Amygdala (tissue), 56 donors: ENCODE results near the gene BPIFB1.

Experiments
- DNase-seq, 56 donors: peaks; one replicate each; lab custom pipeline; 2025; lab: John Stamatoyannopoulos, UW

The BPIFB1 gene

GRCh38 chr20:33272155-33272873 is 10.7 kb upstream of the BPIFB1 start:
- no peak for DNase-seq

- DNase-seq = peak in 2 of 56 donors; percentile 12 to 15
These were observed 9.7 kb upstream of the BPIFB1 start for GRCh38 chr20:33273117-33273851.

GRCh38 chr20:33275215-33275614 is 7.8 kb upstream of the BPIFB1 start:
- no peak for DNase-seq

GRCh38 chr20:33275871-33276270 is 7.1 kb upstream of the BPIFB1 start:
- no peak for DNase-seq

- no peak for DNase-seq
These were observed 6.5 kb upstream of the BPIFB1 start for GRCh38 chr20:33276303-33277113.

- DNase-seq = no peak
These were observed 5.3 kb upstream of the BPIFB1 start for GRCh38 chr20:33277471-33278441.

- DNase-seq = no peak
These were observed 4.3 kb upstream of the BPIFB1 start for GRCh38 chr20:33278700-33279099.

- DNase-seq = no peak
These were observed 3.6 kb upstream of the BPIFB1 start for GRCh38 chr20:33279261-33279910.

- no peak for DNase-seq
These were observed 2.9 kb upstream of the BPIFB1 start for GRCh38 chr20:33280000-33280680.

GRCh38 chr20:33280775-33281174 is 2.2 kb upstream of the BPIFB1 start:
- no peak for DNase-seq

GRCh38 chr20:33281550-33282146 is 1.4 kb upstream of the BPIFB1 start:
- DNase-seq = peak in 43 of 56 donors; percentile 5 to 83 (median 40)

GRCh38 chr20:33282196-33282934 is 649 bp upstream of the BPIFB1 start:
- no peak for DNase-seq

GRCh38 chr20:33284284-33284683 is 1.3 kb downstream of the BPIFB1 start:
- no peak for DNase-seq

- no peak for DNase-seq
These were observed 1.9 kb downstream of the BPIFB1 start for GRCh38 chr20:33284937-33285336.

GRCh38 chr20:33285861-33286495 is 3.0 kb downstream of the BPIFB1 start:
- DNase-seq = no peak

- no peak for DNase-seq
These were observed 4.9 kb downstream of the BPIFB1 start for GRCh38 chr20:33287884-33288283.

GRCh38 chr20:33290852-33291251 is 7.8 kb downstream of the BPIFB1 start:
- no peak for DNase-seq
